Sciatic nerve (tissue), 2 donors: ENCODE results near the gene KCNH4. TPM values are rescaled to one million over a fixed set of nuclear protein-coding genes. Genes with fewer than 3 reads are reported as not detected.
A peak's percentile ranks its signal among the peaks of the same experiment; 100 is the strongest.

Experiments used
- ATAC-seq: fragments of 200-7000 bp; cut with Tn5 transposase; one replicate; pipeline ENCODE4 v1.9.1; 2020; ENCODE audit warnings: mild to moderate bottlenecking, moderate library complexity
- DNase-seq: peaks from one replicate; pipeline ENCODE4 v3.0.0-alpha.2; 2020; ENCODE audit warnings: low spot score
- intact Hi-C: fragments of 100-400 bp; cut with DNase I; formaldehyde crosslinking; loops from one replicate; pipeline ENCODE4 v1.14.2; 2022
- total RNA-seq: library from RNA; stranded (reverse); fragmentation: NEBNext Ultra II Directional; extraction: Animal tissue kit (Norgen Biotek cat#: 25700); gene quantifications from one replicate; pipeline ENCODE4 v1.2.1, GENCODE V29; 2021
- donor health status: DM: no; HTN: no; CAD: no.
- donor health status: DM: no; HTN: no; CAD: no.

The KCNH4 gene
- total RNA-seq, 1 donor from 2014 or later = 0.36 TPM

DNA sequence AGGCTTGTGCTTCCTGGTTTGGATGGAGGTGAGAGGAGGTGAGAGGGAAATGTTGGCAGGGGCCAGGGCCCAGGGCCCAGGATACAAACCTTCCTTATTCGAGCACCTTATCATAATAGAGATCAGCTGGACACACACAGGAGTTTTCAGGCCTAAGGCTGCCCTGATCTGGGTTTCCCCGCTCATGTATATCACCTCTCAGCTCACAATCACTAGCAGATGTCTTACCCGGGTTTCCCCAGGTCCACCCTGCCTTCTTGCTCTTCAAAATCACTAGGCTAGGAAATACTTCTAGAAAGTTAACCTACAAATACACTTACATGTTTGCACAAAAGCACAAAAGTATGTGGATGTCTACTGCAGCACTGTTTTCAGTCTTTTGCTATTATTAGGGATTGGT is 54.1 kb downstream of the KCNH4 start:
- DNase-seq = no peak
- intact Hi-C loops = loop anchor here (1.0 kb wide), 1 partner anchor 42 kb away; no protein-coding TSS in a partner anchor
- ATAC-seq = no peak

DNA sequence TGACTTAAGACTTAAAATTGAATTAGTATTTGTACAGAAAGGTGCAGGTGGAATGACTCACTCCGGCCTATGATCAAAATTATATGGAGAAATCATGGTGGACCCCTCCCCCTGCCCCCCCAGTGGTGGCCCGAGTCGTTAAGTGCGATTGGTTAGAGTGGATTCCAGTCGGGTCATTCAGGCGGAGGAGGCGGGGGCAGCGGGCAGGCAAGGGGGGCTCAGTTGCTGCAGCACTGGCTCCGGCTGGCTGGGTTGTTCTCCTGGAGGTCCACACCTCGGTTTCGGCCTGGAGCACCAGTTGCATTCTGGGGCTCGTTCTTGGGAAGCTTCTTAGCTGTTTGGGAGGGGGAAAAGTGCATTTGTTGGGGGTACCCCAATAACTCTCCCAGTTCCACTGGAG is 55.4 kb downstream of the KCNH4 start:
- DNase-seq (no peak), ATAC-seq (no peak)
- intact Hi-C loops = no loop called here

DNA sequence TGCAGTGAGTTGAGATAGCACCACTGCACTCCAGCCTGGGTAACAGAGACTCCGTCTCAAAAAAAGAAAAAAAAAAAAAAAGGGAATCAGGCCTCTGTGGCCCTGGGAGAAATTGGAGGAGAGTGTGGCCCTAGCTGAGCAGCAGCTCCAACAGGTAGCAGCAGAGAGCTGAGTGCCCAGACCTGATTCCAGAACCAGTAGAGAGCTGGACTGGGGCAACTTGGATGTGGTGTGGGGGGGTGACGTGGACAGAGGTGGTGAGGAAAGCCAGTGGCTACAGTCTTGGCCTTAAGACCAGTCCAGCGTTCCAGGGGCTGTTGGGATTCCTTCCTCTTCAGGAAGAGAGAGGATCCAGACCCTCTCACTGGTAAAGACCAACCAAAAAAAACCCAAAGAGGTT is 56.7 kb downstream of the KCNH4 start:
- intact Hi-C loops = no loop called here
- no peak for DNase-seq
- ATAC-seq = no peak

DNA sequence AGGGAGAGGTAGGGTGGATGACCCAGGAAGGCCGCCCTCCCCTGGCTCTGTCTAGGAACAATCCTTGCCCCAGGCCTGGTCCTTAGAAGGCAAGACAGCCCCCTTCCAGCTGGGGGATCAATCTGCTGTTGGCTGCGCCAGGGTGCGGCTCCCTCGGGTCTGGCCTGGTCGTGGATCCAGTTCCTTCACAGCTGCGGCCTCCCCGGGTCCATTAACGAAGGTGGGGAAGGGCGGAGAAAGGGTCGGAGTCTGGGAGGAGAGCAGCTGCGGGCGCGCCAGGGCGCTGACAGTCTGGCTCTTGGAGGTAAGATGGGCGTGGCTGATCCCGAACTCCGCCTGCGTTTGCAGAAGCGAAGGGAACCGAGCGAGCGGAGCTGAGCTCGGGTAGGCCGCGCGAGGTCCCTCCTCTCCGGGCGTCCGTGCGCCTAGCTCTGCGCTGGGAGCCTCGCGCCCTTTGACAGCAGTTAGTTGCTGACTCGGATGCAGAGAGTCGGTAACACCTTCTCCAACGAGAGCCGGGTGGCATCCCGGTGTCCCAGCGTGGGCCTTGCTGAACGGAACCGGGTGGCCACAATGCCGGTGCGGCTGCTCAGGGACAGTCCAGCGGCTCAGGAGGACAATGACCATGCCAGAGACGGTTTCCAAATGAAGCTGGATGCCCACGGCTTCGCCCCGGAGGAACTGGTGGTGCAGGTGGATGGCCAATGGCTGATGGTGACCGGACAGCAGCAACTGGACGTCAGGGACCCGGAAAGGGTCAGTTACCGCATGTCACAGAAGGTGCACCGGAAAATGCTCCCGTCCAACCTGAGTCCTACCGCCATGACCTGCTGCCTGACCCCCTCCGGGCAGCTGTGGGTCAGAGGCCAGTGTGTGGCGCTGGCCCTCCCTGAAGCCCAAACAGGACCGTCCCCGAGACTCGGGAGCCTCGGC is 58.3 kb downstream of the KCNH4 start, which contains the start of gene HSPB9:
TSS of gene HSPB9 (plus strand) at position 434 of the 933 bp plus-strand sequence. CDS start at position 481, 47 bp downstream.
- ATAC-seq (peak; percentile 67), DNase-seq (peak; percentile 77)
- intact Hi-C loops = no loop called here

DNA sequence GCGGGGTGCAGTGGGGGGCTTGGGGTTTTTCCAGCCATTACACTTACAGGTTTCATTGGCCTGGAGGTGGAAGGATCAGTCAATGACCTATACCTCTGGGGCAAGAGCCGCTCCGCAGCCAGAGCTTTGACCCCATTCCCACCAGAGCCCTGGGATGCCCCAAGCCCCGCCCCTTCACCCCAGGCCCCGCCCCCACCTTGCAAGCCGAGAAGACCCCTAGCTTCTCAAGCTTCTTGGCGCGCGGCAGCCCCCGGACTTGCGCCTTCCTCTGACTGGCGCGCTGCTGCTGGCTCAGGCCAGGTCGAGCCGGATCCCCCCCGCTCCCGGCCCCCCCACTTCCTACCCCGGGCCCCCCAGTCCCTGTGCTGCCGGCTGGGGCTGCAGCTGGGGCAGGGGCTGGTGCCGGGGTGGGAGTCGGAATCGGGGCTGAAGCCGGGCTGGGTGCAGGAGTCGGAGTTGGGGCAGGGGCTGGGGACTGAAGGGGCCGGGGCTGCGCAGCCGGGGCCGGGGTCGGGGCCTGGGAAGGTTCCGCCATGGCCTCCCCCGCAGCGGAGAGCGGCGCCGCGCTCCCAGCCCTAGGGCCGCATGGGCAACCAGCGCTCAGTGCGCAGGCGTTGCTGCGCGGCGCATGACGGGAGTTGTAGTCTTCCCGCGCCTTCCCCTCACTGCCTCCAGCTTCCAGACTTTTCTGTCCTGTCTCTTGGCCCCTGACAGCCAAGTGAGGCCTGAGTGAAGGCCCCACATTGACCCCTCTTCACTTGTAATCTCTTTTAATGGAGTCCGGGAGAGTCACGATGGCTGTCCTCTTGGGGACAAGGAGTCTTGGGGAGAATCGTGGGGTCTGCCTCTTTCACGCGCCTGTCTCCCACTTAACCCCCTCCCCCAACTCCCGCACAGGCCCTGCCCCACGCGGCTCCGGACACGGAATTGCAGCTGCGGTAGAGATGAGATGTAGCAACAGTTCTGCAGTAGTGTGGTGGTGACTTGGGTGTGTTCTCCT is 59.9 kb downstream of the KCNH4 start, which contains the start of gene KAT2A:
TSS of gene KAT2A (minus strand) at position 598 of the 1,000 bp plus-strand sequence. CDS start at position 535, 63 bp downstream.
- ATAC-seq (peak; percentile 92), DNase-seq (peak; percentile 88)
- intact Hi-C loops = no loop called here

DNA sequence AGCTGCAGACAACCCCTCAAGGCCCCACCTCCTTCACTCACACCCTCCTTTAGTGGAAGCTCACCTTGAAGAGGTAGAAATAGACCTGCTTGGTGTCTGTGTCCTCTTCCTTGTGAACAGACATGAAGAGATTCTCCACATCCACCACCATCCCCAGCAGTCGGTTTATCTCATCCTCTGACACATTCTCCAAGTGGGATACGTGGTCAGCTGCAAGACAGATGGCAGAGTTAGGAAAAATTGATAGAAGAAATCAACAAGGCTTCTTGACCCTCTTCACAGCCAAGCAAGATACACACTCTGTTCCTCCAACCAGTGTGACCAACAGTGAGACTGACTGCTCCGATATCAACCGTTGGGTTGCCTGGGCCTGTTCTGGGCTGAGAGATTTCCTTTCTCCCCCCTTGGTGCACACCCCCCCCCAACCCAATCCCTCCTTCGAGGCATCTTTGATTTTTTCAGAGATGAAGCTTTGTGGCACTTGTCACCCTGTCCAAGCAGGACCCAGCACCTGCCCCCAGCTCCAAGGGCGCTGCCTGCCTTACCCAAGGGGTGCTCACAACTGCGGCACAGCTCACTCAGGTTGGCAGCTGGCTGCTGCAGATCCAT is 60.7 kb downstream of the KCNH4 start:
- no peak for DNase-seq
- no peak for ATAC-seq
- intact Hi-C loops = no loop called here

DNA sequence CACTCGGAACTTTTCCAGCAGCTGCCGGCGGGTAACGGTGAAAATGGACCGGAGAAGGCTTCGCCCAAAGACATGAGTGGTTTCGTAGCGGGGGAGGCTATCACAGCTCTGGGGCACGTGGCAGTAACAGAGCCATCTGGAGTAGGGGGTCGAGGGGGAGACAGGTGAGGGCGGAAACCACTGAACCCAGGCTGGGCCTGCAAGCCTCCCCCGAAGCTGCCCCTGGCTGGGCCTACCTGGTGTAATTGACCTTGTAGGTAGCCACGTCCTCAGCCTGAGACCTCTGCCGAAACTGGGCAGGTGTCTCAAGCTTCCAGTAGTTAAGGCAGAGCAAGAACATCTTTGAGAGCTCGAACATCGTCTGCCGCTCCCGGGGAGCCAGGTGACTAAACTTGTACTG is 61.6 kb downstream of the KCNH4 start:
- DNase-seq (no peak), ATAC-seq (no peak)
- intact Hi-C loops = loop anchor here (5.0 kb wide), 1 partner anchor 157 kb away; no protein-coding TSS in a partner anchor

DNA sequence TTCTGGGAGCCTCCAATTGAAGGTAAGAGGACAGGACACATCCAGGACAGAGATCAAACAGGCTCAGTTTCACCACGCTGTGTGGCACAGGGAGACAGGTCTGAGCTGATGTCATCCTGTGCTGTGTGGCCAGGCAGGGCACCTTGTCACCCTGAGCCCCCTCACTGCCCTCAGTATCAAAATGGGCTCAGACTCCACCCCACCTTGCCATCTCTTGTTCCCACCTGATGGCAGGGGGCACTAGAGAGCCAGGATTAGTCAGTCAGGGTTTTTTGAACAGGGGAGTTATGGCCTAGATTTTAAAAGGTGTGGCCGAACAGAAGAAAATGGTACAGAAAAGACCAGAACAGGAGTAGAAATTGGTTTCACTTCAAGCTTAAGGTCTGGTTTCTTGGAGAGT is 62.4 kb downstream of the KCNH4 start:
- no peak for ATAC-seq
- intact Hi-C loops = loop anchor here (5.0 kb wide), 1 partner anchor 156 kb away; no protein-coding TSS in a partner anchor
- DNase-seq = no peak

DNA sequence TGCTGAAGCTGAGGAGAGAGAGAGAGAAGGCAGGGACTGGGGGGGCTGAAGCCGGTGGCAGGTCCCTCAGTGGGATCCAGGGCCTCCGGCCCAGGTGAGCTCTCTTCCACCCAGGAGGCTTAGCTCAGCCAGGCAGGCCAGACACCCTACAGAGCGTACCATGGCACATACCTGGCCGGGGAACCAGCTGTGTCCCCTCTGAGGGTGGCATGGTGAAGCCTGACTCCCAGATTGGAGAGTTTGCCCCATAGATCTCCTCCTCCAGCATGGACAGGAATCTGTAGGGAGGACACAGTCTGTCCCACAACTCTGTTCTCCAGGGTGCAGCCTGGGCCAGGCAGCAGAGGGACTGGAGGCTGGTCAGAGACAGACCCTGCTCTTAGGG is 62.8 kb downstream of the KCNH4 start:
- intact Hi-C loops = loop anchor here (5.0 kb wide), 1 partner anchor 156 kb away; no protein-coding TSS in a partner anchor
- ATAC-seq = no peak

DNA sequence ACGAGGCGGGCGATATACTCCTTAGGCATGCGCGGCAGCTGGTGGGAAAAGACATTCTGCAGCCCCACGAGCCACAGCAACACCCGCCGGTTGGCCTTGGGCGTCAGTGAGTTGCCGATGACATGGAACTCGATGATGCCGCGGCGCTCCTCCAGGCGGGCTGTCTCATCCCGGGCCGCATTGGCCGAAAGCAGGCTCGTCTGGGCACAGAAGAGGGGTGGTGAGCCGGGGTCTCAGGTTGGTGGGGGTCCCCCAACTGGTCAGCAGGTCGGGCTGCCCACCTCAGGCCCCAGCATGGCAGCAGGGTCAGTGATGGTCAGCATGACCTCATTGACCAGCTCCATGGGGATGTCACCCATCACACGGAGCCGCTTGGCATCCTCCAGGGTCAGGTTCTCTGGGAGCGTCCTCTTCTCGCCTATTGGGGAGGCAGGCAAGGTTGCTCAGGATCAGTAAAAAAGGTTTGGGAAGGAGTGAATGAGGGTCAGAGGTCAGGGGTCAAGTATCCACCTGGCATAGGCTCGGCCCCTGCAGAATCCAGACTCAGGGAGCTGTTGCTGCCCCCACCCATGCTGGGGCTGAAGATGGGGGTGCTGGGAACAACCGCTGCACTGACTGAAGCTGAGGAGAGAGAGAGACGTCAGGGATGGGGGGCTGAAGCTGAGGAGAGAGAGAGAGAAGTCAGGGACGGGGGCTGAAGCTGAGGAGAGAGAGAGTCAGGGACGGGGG is 63.4 kb downstream of the KCNH4 start:
- intact Hi-C loops = loop anchor here (5.0 kb wide), 1 partner anchor 155 kb away; no protein-coding TSS in a partner anchor
- no peak for DNase-seq
- no peak for ATAC-seq

More for the DNA sequence above, 62.8 kb downstream of the KCNH4 start:
- DNase-seq = no peak

DNA sequence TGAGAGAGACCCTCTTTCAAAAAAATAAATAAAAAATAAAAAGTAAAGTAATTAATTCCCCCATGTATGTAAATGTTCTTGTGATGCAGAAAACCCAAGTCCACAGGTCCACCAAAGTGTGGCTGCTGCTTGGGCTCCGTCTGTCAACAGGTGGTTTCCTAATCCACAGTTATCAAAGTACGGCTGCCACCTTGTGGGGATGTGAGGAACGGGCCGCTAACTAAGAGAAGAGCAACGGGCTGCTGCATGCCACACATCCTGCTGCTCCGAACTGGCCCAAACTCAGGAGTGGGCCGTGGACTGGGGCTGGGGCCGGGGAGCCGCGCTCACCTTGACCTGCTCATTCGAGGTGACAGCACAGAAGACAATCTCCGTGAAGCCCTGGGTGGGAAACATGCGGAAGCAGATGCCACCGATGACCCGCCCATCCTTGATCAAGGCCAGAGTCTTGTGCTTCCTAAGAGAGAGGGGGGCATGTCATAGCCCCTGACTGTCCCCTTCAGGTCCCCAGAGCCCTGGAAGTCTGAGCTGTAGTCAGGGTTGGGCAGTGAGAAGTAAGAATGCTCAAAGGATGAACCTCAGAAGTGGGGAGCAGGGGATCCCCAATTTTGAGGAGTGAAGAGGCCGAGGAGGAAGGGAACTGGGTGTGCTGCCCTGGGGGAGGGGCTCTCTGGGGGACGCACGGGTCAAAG is 64.1 kb downstream of the KCNH4 start:
- intact Hi-C loops = loop anchor here (5.0 kb wide), 1 partner anchor 155 kb away; no protein-coding TSS in a partner anchor
- ATAC-seq (peak; percentile 18), DNase-seq (peak; percentile 91)

DNA sequence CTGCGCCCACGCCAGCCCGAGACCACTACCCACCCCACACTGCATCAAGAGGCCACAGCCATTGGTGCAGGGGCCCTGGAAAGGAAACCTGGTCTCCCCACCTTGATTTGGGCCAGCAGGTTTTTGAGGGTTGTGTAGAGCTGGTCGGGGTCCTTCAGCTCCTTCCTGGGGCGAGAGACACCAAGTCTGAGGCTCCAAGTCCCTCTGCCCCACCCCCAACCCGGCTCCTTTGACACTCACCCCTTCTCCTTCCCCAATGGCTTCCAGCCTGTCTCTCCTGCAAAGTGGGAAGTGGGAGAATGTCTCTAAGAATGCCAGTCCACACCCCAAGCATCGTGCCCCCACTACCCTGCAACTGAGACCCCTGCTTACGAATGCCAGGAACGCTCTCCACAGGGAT is 66.8 kb downstream of the KCNH4 start:
- intact Hi-C loops = loop anchor here (5.0 kb wide), 2 partner anchors 47 to 87 kb away; no protein-coding TSS in a partner anchor
- DNase-seq (no peak), ATAC-seq (no peak)

DNA sequence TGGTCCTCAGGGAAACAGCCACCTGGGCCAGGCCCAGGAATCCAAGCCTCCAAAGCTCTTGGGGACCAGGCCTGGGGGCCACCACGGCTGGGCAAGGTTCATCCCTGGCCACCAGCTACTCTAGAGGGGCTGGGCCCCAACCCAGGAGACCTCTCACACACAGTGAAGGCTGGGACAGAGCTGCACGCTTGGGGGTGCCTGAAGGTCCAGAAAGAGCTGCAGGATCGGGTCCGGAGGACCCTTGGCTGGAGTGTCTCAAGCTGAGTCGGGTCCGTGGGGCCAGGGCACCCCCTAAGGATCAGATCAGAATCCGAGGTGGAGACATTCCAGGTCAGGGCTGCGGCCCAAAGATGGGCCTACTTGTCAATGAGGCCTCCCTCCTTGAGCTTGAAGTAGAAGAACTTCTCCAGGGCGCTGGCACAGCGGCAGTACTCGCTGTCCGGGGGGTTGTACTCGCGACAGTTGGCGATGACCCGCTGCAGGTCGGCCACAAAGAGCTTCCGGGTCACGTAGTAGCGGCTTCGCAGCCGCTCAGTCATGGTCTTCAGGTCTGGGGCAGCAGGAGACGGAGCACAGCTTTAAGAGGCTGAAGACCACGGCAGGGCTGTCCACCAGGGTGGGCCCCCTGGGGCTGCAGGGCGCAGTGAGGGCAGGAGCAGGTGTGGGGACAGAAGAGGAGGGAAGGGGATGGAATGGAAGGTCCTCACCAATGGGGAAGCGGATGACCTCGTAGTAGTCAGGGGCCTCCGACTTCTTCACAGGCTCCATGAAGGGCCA is 67.5 kb downstream of the KCNH4 start:
- ATAC-seq (no peak), DNase-seq (no peak)
- intact Hi-C loops = loop anchor here (5.0 kb wide), 2 partner anchors 46 to 86 kb away; no protein-coding TSS in a partner anchor

DNA sequence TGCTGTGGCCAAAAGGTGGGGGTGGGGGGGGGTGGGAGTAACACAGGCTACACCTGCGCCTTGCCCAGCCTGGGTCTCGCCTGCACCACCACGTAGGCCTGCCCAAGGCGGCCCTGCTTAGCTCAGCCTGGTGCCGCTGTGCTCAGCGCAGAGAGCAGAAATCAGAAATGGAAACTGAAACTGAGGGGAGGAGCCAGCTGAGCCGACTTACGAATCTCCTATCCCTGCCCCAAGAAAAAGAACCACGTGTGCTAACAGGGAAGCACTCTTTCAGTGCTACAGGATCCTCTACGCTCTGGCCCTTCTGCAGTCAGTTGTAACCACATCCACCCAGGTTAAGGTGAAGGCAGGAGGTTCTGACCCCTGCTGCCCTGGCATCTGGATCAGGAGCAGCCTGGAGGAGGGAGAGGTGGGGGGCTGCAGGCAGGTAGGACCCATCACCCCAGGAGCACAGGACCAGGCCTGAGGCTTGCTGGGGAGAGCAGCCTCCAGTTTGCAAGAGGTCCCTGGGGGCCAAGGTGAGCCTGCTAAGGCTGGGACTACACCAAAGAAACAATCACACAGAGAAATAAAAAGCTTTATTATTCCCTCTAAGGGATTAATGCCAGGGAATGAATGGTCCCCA is 68.3 kb downstream of the KCNH4 start, which contains the start of gene DHX58:
TSS of gene DHX58 (minus strand) at position 163 of the 625 bp plus-strand sequence. CDS start 822 bp downstream, outside the sequence.
- intact Hi-C loops = loop anchor here (5.0 kb wide), 2 partner anchors 45 to 85 kb away; no protein-coding TSS in a partner anchor
- DNase-seq = peak; percentile 86

DNA sequence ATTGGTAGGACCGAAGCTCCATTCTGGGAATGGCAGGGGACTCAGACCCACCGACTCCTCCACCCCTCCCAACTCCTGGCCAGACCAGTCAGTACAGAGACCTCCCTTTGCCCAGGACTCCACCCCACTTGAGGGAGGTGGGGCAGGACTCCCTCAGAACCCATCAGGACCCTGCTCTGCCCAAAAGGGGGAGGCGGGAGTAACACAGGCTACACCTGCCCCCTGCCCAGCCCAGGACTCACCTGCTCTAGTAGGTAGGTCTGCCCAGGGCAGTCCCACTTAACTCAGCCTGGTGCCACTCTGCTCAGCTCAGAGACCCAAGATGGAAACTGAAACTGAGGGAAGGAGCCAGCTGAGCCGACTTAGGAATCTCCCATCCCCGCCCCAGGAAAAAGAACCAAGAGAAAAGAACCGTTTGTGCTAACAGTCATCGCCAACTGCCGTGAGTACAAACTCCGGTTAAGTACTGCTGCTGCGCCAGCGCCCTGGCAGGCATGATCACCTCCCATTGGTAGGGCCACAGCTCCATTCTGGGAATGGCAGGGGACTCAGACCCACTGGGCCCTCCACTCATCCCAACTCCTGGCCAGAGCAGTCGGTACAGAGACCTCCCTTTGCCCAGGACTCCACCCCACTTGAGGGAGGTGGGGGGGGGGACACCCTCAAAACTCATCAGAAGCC is 68.9 kb downstream of the KCNH4 start:
- DNase-seq = no peak

More for the DNA sequence above, 68.3 kb downstream of the KCNH4 start, which contains the start of gene DHX58:
- peak; percentile 94 for ATAC-seq

More for the DNA sequence above, 68.9 kb downstream of the KCNH4 start:
- ATAC-seq = peak; percentile 67
- intact Hi-C loops = loop anchor here (5.0 kb wide), 2 partner anchors 45 to 85 kb away; no protein-coding TSS in a partner anchor
